Endothelial cell of umbilical vein (primary cell): ENCODE data around the gene EPC2.

Experiments
- EZH2 ChIP-seq: IDR thresholded peaks from 2 replicates; pipeline ENCODE4 v1.6.1; 2012; ENCODE audit warnings: borderline replicate concordance, low read depth, mild to moderate bottlenecking, moderate library complexity, low read length, inconsistent platforms; ENCODE audit not compliant: severe bottlenecking
- POLR2A ChIP-seq: IDR thresholded peaks from 2 replicates; pipeline ENCODE4 v1.6.1; 2012; ENCODE audit warnings: low read depth, mild to moderate bottlenecking, control low read depth, low read length
- TF ChIP-seq, protein P1 (sequence below), 2 donors: IDR thresholded peaks; 1 replicate in 1 of 2; 2 replicates in 1 of 2; pipeline ENCODE4 v1.5.1; 2011; ENCODE audit warnings: low read length in 2 of 2, mild to moderate bottlenecking in 2 of 2, moderate library complexity in 2 of 2, control low read depth in 1 of 2, inconsistent platforms in 1 of 2, low read depth in 1 of 2; ENCODE audit not compliant: insufficient read depth in 1 of 2; ENCODE audit errors: extremely low read depth in 1 of 2

DNA sequence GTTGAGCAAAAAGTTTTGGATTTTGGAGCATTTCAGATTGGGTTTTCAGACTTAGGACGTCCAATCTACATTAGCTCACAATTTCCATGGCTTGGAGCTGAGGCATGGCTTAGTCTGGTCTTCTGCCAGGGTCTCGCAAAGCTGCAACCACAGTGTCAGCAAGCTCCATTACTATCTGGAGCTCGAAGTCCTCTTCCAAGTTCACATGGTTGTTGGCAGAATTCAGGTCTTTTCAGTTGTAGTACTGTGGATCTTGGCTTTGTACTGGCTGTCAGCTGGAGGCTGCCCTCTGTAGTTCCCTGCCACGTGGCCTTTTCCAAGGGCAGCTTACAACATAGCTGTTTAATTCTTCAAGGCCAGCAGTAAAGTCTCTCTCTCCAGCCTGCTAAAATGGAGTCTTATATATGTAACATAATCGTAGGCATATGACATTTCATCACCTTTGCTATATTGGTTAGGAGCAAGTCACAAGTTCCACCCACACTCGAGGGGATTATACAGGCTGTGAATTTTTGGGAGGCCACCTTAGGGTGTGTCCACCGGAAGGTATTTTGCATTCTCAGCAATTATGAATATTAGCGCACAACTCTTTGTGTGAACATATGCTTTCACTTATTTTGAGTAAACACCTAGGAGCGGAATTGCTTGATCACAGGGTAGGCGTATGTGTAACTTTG lies 41.5 kb upstream of the EPC2 start:
- TF ChIP-seq, protein P1, sequence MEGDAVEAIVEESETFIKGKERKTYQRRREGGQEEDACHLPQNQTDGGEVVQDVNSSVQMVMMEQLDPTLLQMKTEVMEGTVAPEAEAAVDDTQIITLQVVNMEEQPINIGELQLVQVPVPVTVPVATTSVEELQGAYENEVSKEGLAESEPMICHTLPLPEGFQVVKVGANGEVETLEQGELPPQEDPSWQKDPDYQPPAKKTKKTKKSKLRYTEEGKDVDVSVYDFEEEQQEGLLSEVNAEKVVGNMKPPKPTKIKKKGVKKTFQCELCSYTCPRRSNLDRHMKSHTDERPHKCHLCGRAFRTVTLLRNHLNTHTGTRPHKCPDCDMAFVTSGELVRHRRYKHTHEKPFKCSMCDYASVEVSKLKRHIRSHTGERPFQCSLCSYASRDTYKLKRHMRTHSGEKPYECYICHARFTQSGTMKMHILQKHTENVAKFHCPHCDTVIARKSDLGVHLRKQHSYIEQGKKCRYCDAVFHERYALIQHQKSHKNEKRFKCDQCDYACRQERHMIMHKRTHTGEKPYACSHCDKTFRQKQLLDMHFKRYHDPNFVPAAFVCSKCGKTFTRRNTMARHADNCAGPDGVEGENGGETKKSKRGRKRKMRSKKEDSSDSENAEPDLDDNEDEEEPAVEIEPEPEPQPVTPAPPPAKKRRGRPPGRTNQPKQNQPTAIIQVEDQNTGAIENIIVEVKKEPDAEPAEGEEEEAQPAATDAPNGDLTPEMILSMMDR (IDR thresholded peaks at IDR 0.05; ENCODE audit: extremely low read depth in 1 of 2, insufficient read depth in 1 of 2, low read depth in 1 of 2, low read length in 2 of 2): no peak
- TF ChIP-seq POLR2A (no peak), EZH2 (no peak)
